ENCODE data around the gene GALNTL6. TPM values are rescaled to one million over a fixed set of nuclear protein-coding genes. Genes with fewer than 3 reads are reported as not detected.

The GALNTL6 gene
- total RNA-seq, 1 experiment from 2014 or later, result not detected

- H3K18ac ChIP-seq (ENCODE audit: insufficient read length, low read depth, low read length), result no peak overlapping the region
- peaks cover 30% of the 10 kb centered on the region; the same call in 1 of the 2 replicates for H3K27me3 ChIP-seq (ENCODE audit: insufficient read depth, low read length)
- peak overlapping the region; percentile 96 for H3K4me2 ChIP-seq (ENCODE audit: insufficient read depth, insufficient read length, low read length)
Measured at GRCh38 chr4:171814545-171814944, 1.3 kb downstream of the GALNTL6 start.

More at GRCh38 chr4:171814545-171814944, 1.3 kb downstream of the GALNTL6 start:
- H2AK5ac ChIP-seq (ENCODE audit: insufficient read length, low read length), result no peak overlapping the region
- no peaks in the 10 kb centered on the region for H3K4me1 ChIP-seq (ENCODE audit: insufficient read depth, low read length)
- H3K9me3 Mint-ChIP-seq, result no peaks in the 10 kb centered on the region; a peak in 1 of 5 replicates
- H3K27ac ChIP-seq (ENCODE audit: insufficient read length, low read depth, low read length), result no peak overlapping the region
- DNase-seq, result no peak
- H3K14ac ChIP-seq (ENCODE audit: insufficient read depth, low read length), result no peak overlapping the region
- H3K23me2 ChIP-seq (ENCODE audit: insufficient read length, low read depth, low read length, poor library complexity, severe bottlenecking), result peaks cover 14% of the 10 kb centered on the region
- no peaks in the 10 kb centered on the region for H4K20me1 ChIP-seq (ENCODE audit: control insufficient read depth, insufficient read depth, insufficient read length)
- H2BK20ac ChIP-seq (ENCODE audit: low read depth, low read length, poor library complexity, severe bottlenecking), result no peak overlapping the region
- TF ChIP-seq, protein P1, sequence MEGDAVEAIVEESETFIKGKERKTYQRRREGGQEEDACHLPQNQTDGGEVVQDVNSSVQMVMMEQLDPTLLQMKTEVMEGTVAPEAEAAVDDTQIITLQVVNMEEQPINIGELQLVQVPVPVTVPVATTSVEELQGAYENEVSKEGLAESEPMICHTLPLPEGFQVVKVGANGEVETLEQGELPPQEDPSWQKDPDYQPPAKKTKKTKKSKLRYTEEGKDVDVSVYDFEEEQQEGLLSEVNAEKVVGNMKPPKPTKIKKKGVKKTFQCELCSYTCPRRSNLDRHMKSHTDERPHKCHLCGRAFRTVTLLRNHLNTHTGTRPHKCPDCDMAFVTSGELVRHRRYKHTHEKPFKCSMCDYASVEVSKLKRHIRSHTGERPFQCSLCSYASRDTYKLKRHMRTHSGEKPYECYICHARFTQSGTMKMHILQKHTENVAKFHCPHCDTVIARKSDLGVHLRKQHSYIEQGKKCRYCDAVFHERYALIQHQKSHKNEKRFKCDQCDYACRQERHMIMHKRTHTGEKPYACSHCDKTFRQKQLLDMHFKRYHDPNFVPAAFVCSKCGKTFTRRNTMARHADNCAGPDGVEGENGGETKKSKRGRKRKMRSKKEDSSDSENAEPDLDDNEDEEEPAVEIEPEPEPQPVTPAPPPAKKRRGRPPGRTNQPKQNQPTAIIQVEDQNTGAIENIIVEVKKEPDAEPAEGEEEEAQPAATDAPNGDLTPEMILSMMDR (conservative IDR thresholded peaks at IDR 0.05), result no peak
- H3T11ph ChIP-seq (ENCODE audit: low read length), result no peak overlapping the region
- H3K36me3 Mint-ChIP-seq (ENCODE audit: insufficient read depth in 1 of 3, low read depth in 3 of 3), result no peaks in the 10 kb centered on the region; a peak in 2 of 7 replicates
- H3K79me2 ChIP-seq (ENCODE audit: insufficient read depth, low read length), result no peaks in the 10 kb centered on the region
- no peaks in the 10 kb centered on the region for H3K9me3 ChIP-seq (ENCODE audit: control insufficient read depth, low read depth, low read length)
- H4K8ac ChIP-seq (replicated peaks; ENCODE audit: insufficient read length, low read depth, low read length), result no peak overlapping the region
- no peak overlapping the region for H3K23ac ChIP-seq (ENCODE audit: insufficient read length, low read depth, low read length)
- no peak overlapping the region for H2AFZ ChIP-seq (ENCODE audit: low read length)
- peaks cover 59% of the 10 kb centered on the region for H3K27me3 Mint-ChIP-seq (ENCODE audit: low read depth)
- no CpG with 5 or more reads among the region's 11 CpGs for WGBS (ENCODE audit: extremely low coverage, insufficient read length, low lambda C conversion rate)
- no peaks in the 10 kb centered on the region for H3K79me1 ChIP-seq (ENCODE audit: insufficient read depth, low read depth, low read length, poor library complexity, severe bottlenecking)
- H2BK5ac ChIP-seq (ENCODE audit: insufficient read length, low read length), result no peak overlapping the region
- H4K91ac ChIP-seq (ENCODE audit: insufficient read length, low read depth, low read length), result no peak overlapping the region
- no peak overlapping the region for H3K56ac ChIP-seq (ENCODE audit: insufficient read length, low read depth, low read length)
- H3K4ac ChIP-seq (ENCODE audit: low read depth, low read length), result no peak overlapping the region
- no peak overlapping the region for H3K27ac Mint-ChIP-seq
- no peak overlapping the region for H2BK15ac ChIP-seq (ENCODE audit: low read depth, low read length)
- no peak overlapping the region for H3K9ac ChIP-seq (ENCODE audit: extremely low read depth, insufficient read length, low read length)
- no peak overlapping the region for H2BK12ac ChIP-seq (ENCODE audit: insufficient read length, low read depth, low read length)
- H3K4me1 Mint-ChIP-seq, result peaks cover 16 to 18% of the 10 kb centered on the region in 2 experiments
- no peak overlapping the region for H2BK120ac ChIP-seq (ENCODE audit: low read depth, low read length, poor library complexity, severe bottlenecking)
- H4K5ac ChIP-seq (ENCODE audit: insufficient read length, low read depth, low read length), result no peak overlapping the region
- H3K4me3 Mint-ChIP-seq, result peak overlapping the region in 1 of 2 experiments; percentile 79; a peak in 1 of 5 replicates
